Peyer's patch (tissue), 4 donors: ENCODE results near the gene AHR. TPM values are rescaled to one million over a fixed set of nuclear protein-coding genes. Genes with fewer than 3 reads are reported as not detected.

ENCODE experiments used
- DNase-seq, 3 donors: peaks; one replicate each; pipeline ENCODE4 v3.0.0-alpha.2; 2017 to 2019
- H3K27ac ChIP-seq, 4 donors: fragments of 200-600 bp; sonication (generic); one replicate each; pipeline ENCODE4 v1.5.1; 2016 to 2019
- H3K27me3 ChIP-seq, 2 donors: fragments of 200-600 bp; sonication (generic); one replicate each; pipeline ENCODE4 v1.5.1; 2019
- H3K36me3 ChIP-seq, 3 donors: fragments of 200-600 bp; sonication (generic); one replicate each; pipeline ENCODE4 v1.5.1; 2016 to 2019
- H3K4me1 ChIP-seq, 4 donors: fragments of 200-600 bp; sonication (generic); one replicate each; pipeline ENCODE4 v1.5.1; 2016 to 2019
- H3K4me3 ChIP-seq, 4 donors: fragments of 200-600 bp; sonication (generic); 1 replicate in 3 of 4; 2 replicates in 1 of 4; pipeline ENCODE4 v1.5.1; 2016 to 2019; ENCODE audit warnings: mild to moderate bottlenecking in 1 of 4
- H3K9me3 ChIP-seq, 4 donors: fragments of 200-600 bp; sonication (generic); one replicate each; pipeline ENCODE4 v1.5.1; 2016 to 2019; ENCODE audit warnings: mild to moderate bottlenecking in 1 of 4
- POLR2A ChIP-seq, 2 donors: fragments of 450-650 bp; IDR thresholded peaks; one replicate each; pipeline ENCODE4 v1.5.1; 2017; ENCODE audit warnings: antibody characterized with exemption in 2 of 2, mild to moderate bottlenecking in 2 of 2, moderate library complexity in 2 of 2
- total RNA-seq, 4 donors: library from RNA; depleted of rRNA; stranded (reverse); fragments of >200 nt; gene quantifications; one replicate each; pipeline ENCODE4 v1.1.0, GENCODE V29; 2016
- TF ChIP-seq, protein P1 (sequence below), 6 experiments: fragments of 450-650 bp in 4 of 6; fragments of 200-600 bp in 2 of 6; sonication (generic) in 1 of 6; IDR thresholded peaks; one replicate each; pipeline ENCODE4 v1.5.1; 2017 to 2019; ENCODE audit warnings: antibody characterized with exemption in 6 of 6, mild to moderate bottlenecking in 3 of 6, moderate library complexity in 1 of 6

AHR gene
- total RNA-seq, 4 donors from 2014 or later = 24.3 to 110 (median 39.4) TPM

DNA sequence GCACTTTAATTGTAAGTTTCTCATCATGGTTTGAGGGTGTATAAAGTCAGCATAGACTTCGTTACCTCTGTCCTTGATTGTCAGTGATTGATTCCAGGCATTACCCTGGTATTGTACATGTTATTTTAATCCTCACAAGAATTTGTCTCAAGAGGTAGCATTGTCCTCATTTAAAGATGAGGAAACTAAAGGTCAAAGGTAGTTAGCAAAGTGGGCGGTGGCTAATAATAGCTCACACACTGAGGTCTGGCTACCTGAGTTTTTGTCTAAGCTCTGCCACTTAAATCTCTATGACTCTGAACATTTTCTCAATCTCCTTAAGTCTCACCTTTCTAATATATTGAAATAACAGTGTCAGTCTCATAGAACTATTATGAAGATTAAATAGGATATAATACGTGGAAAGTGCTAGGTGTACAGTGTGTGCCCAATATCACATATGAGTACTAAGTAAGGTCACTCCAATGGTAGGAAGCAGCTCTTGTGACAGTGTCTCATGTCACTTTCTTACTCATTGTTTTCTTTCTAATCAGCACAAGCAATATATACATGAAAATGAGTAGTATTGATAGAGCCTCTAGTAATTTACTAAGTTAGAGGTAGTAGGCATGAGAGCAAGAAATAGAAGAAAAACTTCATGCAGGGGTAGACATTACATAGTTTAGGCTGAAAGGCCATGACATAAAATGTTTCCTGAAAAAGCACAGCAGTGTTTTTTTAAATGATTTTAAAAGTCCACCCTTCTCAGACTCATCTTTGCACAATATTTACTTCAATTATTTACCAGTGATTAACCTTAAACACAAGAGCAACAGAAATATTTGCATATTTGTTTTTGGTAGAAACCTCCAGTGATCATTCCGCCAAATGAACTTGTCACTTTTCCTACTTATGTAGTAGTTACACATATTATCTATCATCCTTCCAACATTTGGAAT is 21.0 kb downstream of the AHR start:
- peaks cover 0 to 13% (median 0%) of the 10 kb centered on the region in 4 donors for H3K4me1 ChIP-seq
- no peak overlapping the region for H3K4me3 ChIP-seq
- no peaks in the 10 kb centered on the region for H3K27me3 ChIP-seq
- peaks cover 0 to 11% (median 0%) of the 10 kb centered on the region in 3 donors for H3K36me3 ChIP-seq
- H3K9me3 ChIP-seq = no peaks in the 10 kb centered on the region
- no peak overlapping the region for H3K27ac ChIP-seq
- DNase-seq = no peak
- TF ChIP-seq POLR2A (IDR thresholded peaks at IDR 0.05) = no peak
- TF ChIP-seq, protein P1, sequence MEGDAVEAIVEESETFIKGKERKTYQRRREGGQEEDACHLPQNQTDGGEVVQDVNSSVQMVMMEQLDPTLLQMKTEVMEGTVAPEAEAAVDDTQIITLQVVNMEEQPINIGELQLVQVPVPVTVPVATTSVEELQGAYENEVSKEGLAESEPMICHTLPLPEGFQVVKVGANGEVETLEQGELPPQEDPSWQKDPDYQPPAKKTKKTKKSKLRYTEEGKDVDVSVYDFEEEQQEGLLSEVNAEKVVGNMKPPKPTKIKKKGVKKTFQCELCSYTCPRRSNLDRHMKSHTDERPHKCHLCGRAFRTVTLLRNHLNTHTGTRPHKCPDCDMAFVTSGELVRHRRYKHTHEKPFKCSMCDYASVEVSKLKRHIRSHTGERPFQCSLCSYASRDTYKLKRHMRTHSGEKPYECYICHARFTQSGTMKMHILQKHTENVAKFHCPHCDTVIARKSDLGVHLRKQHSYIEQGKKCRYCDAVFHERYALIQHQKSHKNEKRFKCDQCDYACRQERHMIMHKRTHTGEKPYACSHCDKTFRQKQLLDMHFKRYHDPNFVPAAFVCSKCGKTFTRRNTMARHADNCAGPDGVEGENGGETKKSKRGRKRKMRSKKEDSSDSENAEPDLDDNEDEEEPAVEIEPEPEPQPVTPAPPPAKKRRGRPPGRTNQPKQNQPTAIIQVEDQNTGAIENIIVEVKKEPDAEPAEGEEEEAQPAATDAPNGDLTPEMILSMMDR (IDR thresholded peaks at IDR 0.05) = no peak

GRCh38 chr7:17320102-17320497 is 21.6 kb downstream of the AHR start:
- Histone ChIP-seq H3K4me3 (no peak overlapping the region), H3K27ac (no peak overlapping the region), H3K27me3 (no peaks in the 10 kb centered on the region), H3K9me3 (no peaks in the 10 kb centered on the region), H3K4me1 (peaks cover 0 to 13% (median 0%) of the 10 kb centered on the region in 4 donors), H3K36me3 (peaks cover 0 to 11% (median 0%) of the 10 kb centered on the region in 3 donors)
- TF ChIP-seq, protein P1 (IDR thresholded peaks at IDR 0.05) = no peak
- no peak for DNase-seq

- H3K9me3 ChIP-seq = no peaks in the 10 kb centered on the region
- TF ChIP-seq, protein P1 (IDR thresholded peaks at IDR 0.05) = no peak
- no peak for TF ChIP-seq POLR2A (IDR thresholded peaks at IDR 0.05)
- no peak for DNase-seq
- H3K27ac ChIP-seq = no peak overlapping the region
- peaks cover 0 to 16% (median 0%) of the 10 kb centered on the region in 4 donors for H3K4me1 ChIP-seq
- H3K4me3 ChIP-seq = no peak overlapping the region
- H3K36me3 ChIP-seq = peaks cover 0 to 11% (median 0%) of the 10 kb centered on the region in 3 donors
- H3K27me3 ChIP-seq = no peaks in the 10 kb centered on the region
Observed at GRCh38 chr7:17320657-17321056, 22.2 kb downstream of the AHR start.

DNA sequence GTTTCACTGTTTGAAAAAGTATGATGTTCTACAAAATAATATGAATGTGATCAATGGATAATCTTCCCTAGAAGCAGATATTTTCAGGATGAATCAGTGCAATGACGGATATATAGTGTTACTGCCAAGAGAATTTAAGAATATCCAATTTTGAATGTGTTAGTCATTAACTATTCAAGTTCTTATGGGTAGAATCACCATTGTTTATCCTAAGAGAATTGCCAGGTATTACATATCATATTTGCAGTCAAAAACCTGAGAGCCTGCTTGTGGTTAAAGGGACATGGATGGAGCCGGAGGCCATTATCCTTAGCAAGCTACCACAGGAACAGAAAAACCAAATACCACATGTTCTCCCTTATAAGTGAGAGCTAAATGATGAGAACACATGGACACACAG is 26.9 kb downstream of the AHR start:
- Histone ChIP-seq H3K4me3 (no peak overlapping the region), H3K36me3 (peaks cover 0 to 21% (median 0%) of the 10 kb centered on the region in 3 donors), H3K4me1 (peaks cover 0 to 13% (median 0%) of the 10 kb centered on the region in 4 donors), H3K9me3 (no peaks in the 10 kb centered on the region), H3K27me3 (no peaks in the 10 kb centered on the region), H3K27ac (no peak overlapping the region)
- DNase-seq = no peak
- TF ChIP-seq, protein P1 (IDR thresholded peaks at IDR 0.05) = no peak
- TF ChIP-seq POLR2A (IDR thresholded peaks at IDR 0.05) = no peak

DNA sequence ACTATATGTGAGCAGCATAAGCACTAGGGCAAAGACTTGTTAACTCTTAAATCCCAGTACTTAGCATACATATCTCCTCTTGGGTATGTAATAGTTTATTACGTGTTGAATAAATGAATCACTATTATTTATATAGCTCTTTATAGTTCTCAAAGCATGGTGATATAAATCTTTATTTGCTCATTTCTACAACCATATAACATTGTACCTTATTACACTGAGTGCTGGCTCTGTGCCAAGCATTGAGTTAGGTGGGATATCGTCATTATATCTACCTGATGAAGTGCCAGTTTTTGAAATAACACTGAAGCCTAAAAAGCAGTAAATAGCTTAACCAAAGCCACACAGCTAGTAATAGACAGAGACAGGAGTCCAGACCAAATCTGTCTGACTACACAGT is 27.9 kb downstream of the AHR start:
- Histone ChIP-seq H3K27ac (no peak overlapping the region), H3K4me1 (peaks cover 0 to 8% (median 0%) of the 10 kb centered on the region in 4 donors), H3K4me3 (no peak overlapping the region), H3K36me3 (peaks cover 0 to 30% (median 0%) of the 10 kb centered on the region in 3 donors), H3K9me3 (no peaks in the 10 kb centered on the region), H3K27me3 (no peaks in the 10 kb centered on the region)
- TF ChIP-seq, protein P1 (IDR thresholded peaks at IDR 0.05) = no peak
- no peak for TF ChIP-seq POLR2A (IDR thresholded peaks at IDR 0.05)
- DNase-seq = no peak
